Measurements from ENCODE around the gene KLHL7.

KLHL7 gene, protein sequence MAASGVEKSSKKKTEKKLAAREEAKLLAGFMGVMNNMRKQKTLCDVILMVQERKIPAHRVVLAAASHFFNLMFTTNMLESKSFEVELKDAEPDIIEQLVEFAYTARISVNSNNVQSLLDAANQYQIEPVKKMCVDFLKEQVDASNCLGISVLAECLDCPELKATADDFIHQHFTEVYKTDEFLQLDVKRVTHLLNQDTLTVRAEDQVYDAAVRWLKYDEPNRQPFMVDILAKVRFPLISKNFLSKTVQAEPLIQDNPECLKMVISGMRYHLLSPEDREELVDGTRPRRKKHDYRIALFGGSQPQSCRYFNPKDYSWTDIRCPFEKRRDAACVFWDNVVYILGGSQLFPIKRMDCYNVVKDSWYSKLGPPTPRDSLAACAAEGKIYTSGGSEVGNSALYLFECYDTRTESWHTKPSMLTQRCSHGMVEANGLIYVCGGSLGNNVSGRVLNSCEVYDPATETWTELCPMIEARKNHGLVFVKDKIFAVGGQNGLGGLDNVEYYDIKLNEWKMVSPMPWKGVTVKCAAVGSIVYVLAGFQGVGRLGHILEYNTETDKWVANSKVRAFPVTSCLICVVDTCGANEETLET

DNA sequence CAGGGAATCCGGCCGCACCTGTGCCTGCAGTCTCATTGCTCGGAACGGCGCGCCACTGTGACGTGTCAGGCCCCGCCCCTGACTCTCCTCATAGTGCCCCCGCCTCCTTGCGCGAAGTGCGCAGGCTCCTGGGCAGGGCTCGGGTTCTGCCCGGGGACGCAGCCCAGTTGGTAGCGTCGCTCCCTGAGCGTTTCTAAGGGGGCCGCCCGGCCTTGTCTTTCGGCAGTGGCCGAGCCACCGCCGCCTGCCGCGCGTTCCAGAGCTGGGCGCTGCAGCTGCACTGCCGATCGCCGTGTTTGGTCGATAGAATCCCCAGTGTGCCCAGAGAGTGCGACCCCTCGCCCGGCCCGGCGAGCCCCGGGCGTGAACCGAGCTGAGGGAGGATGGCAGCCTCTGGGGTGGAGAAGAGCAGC lies at the start of gene KLHL7:
TSS of gene KLHL7 (plus strand) at position 142 of the 413 bp plus-strand sequence. CDS start at position 384, 242 bp downstream.
- peak; percentile 92 to 93 for DNase-seq (ENCODE audit: low read depth in 1 of 2, low spot score in 1 of 2)

DNA sequence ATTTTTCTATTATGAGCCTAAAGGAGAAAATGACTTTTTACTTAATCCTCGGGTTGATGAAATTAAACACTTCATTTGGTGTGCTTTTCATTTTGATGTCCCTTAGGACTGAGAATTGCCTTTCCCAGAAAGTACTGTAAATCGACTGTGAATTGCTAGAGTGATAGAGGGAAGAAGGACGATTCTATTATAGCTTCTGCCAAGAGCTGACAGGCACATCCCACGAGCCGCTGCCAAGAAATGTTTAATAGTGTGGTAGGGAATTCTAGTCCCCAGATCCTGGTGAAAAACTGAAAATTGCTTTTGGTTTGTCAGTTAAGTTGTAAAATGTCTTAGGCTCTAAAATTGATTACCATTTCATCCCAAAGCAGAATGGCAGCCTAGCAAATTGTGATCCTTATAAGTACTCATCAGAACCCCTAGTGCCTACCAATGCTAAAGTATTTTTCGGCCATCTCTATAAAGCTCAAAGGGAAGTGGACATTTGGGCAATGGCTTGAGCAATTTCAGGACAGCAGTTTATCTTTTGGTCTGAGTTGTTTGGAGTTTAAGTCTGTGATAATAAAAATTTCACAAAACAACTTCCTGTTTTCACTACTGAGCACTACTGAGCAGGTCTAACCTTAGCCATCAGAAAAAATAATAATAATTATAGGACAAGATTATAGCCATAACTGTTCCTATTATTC lies 47.0 kb upstream of the KLHL7 start:
- no peak for DNase-seq (ENCODE audit: low read depth in 1 of 2, low spot score in 1 of 2)

DNA sequence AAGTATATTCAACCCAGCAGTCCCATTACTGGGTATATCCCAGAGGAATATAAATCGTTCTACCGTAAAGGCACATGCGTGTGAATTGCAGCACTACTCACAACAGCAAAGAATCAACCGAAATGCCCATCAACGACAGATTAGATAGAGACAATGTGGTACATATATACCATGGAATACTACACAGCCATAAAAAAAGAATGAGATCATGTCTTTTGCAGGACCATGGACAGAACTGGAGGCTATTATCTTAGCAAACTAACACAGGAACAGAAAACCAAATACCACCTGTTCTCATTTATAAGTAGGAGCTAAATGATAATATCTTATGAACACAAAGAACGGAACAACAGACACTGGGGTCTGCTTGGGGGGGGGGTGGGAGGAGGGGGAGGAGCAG lies 44.3 kb upstream of the KLHL7 start:
- no peak for DNase-seq (ENCODE audit: low read depth in 1 of 2, low spot score in 1 of 2)

DNA sequence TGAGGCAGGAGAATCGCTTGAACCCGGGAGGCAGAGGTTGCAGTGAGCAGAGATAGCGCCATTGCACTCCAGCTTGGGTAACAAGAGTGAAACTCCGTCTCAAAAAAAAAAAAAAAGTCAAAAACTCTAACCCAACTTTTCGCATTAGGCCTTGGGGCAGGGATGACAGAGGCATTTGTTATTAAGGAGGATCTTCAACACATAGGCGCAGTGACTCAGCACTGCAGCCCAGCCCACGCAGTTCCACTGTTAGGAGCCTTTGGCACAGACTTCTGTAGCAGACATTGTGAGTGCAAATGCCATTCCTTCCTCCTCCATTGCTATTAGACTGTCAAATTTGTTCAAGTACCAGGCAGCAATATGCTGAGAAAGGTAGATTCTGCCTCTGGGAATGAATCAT lies 43.1 kb upstream of the KLHL7 start:
- DNase-seq (ENCODE audit: low read depth in 1 of 2, low spot score in 1 of 2), result no peak

DNA sequence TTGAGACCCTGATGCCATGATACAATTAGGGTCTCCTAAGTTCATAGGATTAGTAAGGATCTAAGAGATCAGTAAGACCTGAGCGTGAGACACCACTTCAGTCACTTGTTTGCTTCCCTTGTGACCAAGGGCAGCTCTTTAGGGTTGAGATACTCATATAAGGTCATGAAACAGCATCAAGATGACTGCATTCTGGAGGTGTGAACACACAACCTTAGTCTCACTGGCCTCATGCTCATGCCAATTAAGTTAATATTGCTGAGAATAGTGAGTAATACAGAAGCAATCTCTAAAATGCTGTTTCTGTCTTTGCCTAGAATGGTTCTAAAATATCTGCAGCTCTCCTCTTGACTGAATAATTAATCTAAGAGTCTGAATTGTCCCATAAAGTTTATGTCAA lies 39.6 kb upstream of the KLHL7 start:
- DNase-seq (ENCODE audit: low read depth in 1 of 2, low spot score in 1 of 2), result no peak

DNA sequence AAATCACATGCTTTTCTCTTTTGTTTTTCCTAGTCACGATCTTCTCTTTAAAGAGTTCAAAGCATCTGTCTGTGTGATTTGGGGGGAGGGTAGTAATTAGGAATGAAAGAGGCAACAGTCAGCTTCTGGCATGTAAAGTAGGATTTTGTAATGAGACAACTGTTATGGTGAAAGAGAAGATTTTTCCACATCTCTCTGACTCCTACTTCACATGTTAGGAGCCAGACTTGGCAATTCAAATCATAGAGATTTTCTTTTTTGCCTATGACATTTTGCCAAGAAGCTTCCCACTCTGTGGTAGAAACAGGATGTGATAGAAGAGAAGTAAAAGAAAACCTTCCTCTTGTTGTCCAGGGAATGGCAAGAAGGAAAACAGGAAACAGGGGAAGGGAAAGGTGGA lies 38.3 kb upstream of the KLHL7 start:
- DNase-seq (ENCODE audit: low read depth in 1 of 2, low spot score in 1 of 2), result no peak

DNA sequence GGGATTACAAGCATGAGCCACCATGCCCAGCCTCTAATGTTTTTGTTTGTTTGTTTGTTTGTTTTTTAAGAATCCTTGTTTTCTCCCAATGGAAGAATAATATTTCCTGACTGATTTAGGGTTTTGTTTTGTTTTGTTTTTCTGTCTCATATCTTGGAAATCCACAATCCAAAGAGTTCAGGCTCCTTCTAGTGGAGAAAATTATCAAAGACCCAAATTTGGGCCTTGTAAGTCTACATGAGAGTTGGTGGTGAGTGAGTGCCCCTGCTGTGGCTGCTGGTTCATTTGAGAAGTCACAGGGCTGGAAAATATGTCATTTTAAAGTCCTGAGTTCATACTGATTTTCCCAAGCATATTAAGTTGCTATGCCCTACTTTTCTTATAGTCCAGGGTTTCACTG lies 33.5 kb upstream of the KLHL7 start:
- DNase-seq (ENCODE audit: low read depth in 1 of 2, low spot score in 1 of 2), result no peak

DNA sequence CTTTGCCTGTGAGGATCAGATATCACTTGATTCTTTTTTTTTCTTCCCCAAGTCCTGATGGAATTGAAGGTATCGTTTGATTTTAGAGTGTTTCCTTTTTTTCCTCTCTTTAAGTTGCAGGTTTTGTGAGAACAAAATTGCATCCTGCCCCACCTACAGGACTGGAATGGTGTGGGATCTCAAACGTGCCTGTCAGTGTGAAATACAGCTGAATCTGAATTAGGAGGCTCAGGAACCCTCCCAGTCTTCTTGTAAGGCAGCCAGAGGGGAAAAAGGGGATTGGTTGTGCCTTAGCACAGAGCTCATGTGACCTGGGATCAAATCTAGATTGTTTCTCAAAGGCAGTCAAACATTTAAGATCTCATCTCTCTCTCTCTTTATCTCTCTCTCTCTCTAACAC lies 32.7 kb upstream of the KLHL7 start:
- DNase-seq (ENCODE audit: low read depth in 1 of 2, low spot score in 1 of 2), result no peak

DNA sequence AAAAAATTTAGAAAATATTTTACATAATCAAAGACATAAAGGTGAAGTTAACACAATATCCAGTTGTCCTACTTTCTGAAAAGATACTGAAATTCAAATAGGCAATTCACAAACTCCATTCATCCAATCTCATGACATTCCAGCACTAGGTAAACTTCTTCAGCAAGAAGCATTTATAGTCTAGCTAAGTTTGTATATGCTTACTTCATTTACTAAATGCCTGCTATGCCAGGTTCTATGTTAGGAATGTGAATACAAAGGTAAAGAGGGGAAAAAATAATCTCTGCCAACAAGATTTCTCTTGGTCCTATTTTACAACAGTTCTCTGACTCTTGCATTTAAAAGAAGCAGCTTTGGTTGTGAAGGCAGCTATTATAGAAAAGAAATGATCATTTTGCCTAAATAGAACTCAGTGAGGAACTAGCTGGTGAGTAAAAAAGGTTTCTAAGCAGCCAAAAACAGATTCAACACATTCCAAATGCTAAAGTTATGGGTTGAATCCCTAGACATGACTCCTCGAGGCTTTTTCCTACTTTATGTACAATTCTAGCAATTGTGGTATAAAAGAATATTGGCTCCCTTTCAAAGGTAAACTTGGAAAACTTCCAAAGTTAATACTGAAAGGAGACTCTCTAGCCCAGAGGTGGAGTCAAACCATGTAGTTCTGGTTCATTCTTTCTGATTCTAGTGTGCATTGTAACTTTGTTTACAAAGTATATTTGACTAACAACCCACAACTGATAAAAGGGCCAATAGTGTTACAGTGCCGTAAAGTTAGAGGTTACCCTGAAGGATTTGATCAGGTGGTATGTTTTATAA lies 30.9 kb upstream of the KLHL7 start:
- DNase-seq (ENCODE audit: low read depth in 1 of 2, low spot score in 1 of 2), result no peak

DNA sequence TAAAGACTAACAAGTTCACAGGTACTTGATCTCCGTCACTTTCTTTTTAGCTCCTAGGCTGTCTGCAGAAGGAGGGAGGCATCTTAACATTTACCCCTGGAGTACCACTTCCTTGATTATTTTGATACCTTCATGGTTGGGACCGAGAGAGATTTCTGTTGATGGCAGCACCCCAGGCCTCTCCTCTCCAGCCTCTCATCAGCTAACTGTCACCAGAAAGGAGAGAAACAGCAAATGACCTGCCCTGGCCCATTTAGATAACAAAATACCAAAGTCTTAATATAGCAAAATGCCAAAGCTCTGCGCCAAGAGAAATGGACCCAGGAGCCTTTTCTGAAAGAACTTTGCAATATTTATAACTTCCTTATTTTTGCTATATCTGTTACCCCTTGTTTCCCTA lies 30.0 kb upstream of the KLHL7 start:
- no peak for DNase-seq (ENCODE audit: low read depth in 1 of 2, low spot score in 1 of 2)

DNA sequence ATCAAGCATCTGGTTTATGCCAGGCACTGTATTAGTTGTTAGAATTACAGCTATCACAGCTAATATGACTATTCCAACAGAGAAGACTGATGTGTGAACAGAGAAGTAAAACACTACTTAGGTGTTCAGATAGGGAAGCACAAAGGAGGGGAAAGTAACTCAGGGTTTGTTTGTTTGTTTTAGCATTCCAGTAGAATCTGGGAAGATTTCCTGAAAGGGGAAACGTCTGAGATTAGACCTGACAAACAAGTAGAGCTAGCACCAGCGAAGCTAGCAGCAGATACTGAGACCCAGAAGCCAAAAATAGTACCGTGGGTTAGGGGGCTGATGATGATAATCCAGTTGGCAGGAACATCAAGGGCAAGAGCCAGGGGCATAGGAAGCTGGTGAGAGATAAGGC lies 28.8 kb upstream of the KLHL7 start:
- DNase-seq (ENCODE audit: low read depth in 1 of 2, low spot score in 1 of 2), result no peak

DNA sequence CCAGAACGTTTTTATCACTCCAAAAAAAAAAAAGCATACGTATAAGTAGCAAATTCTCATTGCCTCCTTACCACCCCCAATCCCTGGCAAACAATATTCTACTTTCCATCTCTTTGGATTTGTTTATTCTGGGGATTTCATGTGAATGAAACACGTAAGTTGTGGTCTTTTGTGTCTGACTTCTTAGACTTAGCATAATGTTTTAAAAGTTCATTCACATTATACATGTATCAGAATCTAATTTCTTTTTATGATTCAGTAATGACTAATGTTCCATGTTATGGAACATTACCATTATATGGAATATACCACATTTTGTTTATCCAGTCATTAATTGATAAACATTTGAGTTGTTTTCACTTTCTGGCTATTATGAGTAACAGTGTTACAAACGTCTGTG lies 12.5 kb upstream of the KLHL7 start:
- no peak for DNase-seq (ENCODE audit: low read depth in 1 of 2, low spot score in 1 of 2)

DNA sequence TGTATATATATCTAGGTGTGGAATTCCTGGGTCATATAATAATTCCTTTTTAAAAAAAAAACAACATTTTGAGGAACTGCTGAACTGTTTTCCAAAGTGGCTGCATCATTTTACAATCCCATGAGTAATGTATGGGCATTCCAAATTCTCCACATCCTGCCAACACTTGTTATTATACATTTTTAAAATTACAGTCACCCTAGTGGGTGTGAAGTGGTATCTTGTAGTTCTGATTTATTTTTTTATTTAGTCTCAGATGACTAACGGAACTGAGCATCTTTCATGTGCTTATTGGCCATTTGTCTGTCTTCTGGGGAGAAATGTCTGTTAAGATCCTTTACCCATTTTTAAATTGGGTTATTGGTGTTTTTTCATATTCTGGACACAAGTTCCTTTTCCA lies 12.0 kb upstream of the KLHL7 start:
- DNase-seq (ENCODE audit: low read depth in 1 of 2, low spot score in 1 of 2), result no peak

DNA sequence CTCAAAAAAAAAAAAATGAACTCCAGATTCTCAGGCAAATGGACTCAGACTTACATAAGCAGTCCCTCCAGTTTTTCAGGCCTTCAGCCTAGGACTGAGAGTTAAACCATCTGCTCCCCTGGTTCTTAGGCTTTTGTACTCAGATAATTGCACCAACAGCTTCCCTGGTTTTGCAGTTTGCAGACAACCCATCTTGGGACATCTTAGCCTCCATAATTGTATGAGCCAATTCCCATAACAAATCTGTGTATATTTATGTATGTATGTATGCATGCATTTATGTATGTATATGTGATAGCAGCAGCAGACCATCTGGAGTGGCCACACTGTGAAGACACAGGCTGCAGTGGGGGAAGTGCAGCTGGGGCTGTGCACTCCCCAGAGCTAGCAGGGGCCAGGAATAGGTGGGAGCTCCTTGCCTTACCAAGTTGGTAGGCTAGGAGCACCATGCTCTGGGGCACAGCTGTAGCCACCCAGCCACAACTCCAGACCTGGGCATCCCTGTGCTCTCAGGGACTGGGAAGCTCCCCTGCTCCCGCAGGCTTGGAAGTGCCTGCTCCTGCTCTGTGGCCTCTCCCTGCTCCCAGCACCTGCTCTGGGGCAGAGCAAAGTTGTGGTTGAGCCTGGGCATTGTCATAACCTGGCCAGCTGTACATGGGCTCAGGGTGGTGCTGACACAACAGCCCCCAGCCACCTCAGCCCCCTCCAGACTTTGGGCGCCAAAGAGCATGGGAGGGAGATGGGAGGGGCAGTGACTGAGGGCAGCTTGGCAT lies 8.9 kb upstream of the KLHL7 start:
- no peak for DNase-seq (ENCODE audit: low read depth in 1 of 2, low spot score in 1 of 2)

DNA sequence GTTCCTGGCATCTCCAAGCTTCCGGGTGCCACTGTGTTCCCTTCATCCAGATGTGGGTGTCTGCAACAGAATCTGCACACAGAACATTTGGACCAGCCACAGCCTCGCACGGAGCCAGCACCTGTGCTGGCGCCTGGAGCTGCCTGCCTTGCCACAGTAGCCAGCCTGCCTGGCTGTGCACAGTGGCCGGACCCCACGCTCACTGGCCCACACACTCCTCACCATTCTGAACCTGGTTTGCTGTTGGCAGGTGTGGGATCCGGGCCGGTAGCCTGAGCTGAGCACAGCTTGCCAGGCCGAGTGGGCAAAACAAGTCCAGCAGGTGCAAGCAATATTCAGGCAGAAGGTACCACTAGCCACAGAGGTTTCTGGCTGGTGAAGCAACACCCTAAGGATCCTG lies 7.6 kb upstream of the KLHL7 start:
- no peak for DNase-seq (ENCODE audit: low read depth in 1 of 2, low spot score in 1 of 2)

DNA sequence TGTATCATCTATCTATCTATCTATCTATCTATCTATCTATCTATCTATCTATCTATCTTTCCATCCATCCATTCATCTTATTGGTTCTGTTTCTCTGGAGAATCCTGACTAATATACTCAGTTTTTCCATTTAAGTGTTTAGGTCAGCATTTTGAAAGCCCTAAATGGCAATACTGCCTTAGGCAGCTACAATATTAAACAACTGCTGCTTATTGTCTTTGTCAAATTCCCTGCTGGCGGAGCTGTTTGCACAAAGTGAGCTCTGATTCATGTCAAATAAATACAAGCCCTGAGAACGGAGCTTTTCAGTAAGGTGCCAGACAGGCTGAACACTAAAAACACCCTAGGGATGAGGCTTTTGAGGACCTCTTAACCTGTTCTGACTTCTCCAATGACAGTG lies 7.1 kb upstream of the KLHL7 start:
- DNase-seq (ENCODE audit: low read depth in 1 of 2, low spot score in 1 of 2), result no peak

DNA sequence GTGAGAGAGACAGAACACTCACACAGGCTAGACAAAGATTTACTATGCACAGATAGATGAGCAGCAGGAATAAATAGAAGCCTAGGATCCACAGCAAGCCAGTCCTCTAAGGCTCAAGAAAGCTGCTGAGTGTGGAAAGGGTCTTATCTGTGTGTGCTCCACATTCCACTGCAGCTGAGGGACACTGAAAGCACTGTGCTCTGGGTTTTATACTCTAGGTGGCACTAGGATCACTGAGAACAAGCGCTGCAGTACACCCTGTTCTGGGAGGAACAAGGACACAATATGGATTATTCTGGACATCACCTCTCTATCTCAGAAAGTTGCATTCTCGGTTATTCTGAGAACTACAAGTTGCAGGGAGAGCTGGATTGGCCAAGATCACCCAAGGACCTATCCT lies 4.9 kb upstream of the KLHL7 start:
- no peak for DNase-seq (ENCODE audit: low read depth in 1 of 2, low spot score in 1 of 2)

DNA sequence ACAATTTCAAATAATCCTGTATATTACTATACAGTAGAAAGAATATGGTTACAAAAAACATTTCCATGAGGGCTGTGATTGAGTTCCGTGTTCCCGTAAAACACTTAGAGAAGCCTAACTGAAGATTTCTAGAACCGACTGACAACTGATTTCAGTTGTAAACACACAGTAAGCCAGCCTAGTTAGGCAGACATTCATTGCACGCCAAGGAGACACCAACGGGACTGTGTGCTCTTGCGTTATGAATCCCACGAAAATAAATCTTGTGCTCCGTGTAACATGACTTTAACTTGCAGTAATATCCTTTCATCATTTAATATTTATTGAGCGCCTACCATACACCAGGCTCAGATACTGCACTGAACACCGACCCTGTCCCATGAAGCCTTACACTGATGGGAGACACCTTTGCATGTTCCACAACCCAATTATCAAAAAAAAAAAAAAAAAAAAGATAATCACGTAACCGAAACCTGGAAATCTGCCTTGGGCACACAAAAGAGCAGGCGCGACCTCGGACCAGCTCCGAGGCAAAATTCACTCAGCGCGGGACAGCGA lies 420 bp upstream of the KLHL7 start:
- DNase-seq (ENCODE audit: low read depth in 1 of 2, low spot score in 1 of 2), result peak in 1 of 2 donors; percentile 0

DNA sequence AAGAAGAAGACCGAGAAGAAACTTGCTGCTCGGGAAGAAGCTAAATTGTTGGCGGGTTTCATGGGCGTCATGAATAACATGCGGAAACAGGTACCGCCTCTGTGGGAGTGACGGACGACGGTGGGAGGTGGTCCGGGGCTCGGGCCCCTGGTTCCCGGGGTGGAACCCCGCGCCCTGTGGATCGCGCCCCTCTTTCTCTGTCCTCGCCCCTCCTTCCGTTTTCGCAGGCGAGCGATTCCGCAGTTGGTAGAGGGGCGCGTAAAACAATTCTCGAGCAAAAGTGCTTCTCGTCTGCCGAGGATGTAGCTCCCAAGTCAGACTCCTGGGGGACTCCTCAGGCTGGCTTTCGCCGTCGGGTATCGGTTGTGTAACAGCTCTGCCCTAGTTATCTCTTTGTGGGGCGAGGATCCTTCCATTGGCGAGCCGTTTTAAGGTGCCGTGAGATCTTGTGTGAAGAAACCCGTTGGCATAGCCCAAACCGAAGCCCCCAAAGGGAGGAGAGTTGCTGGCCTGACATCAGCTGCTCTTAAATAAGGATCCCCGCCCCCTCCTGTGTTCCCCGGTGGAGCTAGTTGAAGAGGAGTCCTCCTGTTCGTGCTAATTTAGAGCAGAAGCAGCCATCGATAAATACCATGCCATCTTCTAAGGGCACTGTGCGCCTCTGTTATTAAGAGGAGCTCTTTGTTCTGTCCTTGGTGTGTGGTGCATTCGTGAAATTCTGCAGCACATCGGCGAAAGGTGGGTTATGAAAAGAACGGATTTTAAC lies 655 bp downstream of the KLHL7 start:
- peak; percentile 7 to 17 for DNase-seq (ENCODE audit: low read depth in 1 of 2, low spot score in 1 of 2)
